Central memory CD8-positive, alpha-beta T cell (primary cell): ENCODE data around the gene NUP155.
"Not testable (repeated sequence)": the region's sequence is repeated elsewhere in the genome, so short reads cannot be mapped to it uniquely, and the experiment has no call there.

Experiments
- ATAC-seq: fragments of 150-1000 bp; cut with Tn5 transposase; replicated peaks from 2 replicates; pipeline ENCODE4 v1.10.0; 2022; ENCODE audit warnings: mild to moderate bottlenecking, moderate FRiP score, moderate number of reproducible peaks; ENCODE audit not compliant: poor library complexity, severe bottlenecking; ENCODE audit errors: extremely low read depth
- DNase-seq, 2 donors: peaks; one replicate each; pipeline ENCODE4 v3.0.0; 2021; ENCODE audit warnings: low spot score in 2 of 2
- H3K27ac Mint-ChIP-seq: one replicate; pipeline ENCODE4 v1.8.0; 2022; ENCODE audit warnings: low read depth, mild to moderate bottlenecking, moderate library complexity, mixed read lengths
- H3K27me3 Mint-ChIP-seq: one replicate; pipeline ENCODE4 v1.8.0; 2022; ENCODE audit warnings: mixed read lengths
- H3K36me3 Mint-ChIP-seq: one replicate; pipeline ENCODE4 v1.8.0; 2022; ENCODE audit warnings: mild to moderate bottlenecking, moderate library complexity, mixed read lengths; ENCODE audit not compliant: insufficient read depth
- H3K4me1 Mint-ChIP-seq: one replicate; pipeline ENCODE4 v1.8.0; 2022; ENCODE audit warnings: mixed read lengths
- H3K4me3 Mint-ChIP-seq: one replicate; pipeline ENCODE4 v1.8.0; 2022; ENCODE audit warnings: mild to moderate bottlenecking, moderate library complexity, mixed read lengths
- H3K9me3 Mint-ChIP-seq: one replicate; pipeline ENCODE4 v1.8.0; 2022; ENCODE audit warnings: mixed read lengths

The NUP155 gene

DNA sequence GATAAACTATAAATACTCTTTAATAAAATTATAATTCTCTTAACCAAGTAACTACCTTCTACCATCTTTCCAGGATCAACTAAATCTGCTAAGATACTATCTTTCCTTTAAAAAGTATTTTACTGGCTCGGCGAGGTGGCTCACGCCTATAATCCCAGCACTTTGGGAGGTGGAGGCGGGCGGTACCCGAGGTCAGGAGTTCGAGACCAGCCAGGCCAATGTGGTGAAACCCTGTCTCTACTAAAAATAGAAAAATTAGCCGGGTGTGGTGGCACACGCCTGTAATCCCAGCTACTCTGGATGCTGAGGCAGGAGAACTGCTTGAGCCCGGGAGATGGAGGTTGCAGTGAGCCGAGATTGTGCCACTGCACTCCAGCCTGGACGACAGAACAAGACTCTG lies 36.2 kb downstream of the NUP155 start:
- not testable (repeated sequence) for H3K9me3 Mint-ChIP-seq, H3K27ac Mint-ChIP-seq, DNase-seq, H3K27me3 Mint-ChIP-seq, H3K4me3 Mint-ChIP-seq, ATAC-seq, H3K4me1 Mint-ChIP-seq
- peaks cover 62% of the 10 kb centered on the region for H3K36me3 Mint-ChIP-seq

DNA sequence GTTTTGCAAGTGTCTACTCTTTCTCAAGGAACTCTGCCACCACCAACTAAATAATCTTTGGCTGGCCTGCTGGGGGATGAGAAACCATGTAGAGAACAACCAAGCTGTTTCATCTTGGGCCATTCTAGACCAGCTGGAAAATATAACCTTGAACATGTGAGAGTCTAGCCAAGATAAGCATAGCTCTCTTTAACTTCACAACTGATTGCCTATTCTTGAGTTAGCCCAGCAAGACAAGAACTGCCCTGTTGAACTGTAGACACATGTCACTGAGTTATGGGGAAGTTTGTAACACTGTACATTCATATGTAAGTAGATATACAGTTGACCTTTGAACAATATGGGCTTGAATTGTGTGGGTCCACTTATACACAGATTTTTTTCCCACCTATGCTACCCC lies 44.4 kb downstream of the NUP155 start:
- DNase-seq (no peak), ATAC-seq (no peak)
- H3K27me3 Mint-ChIP-seq, result no peaks in the 10 kb centered on the region
- no peak overlapping the region for H3K4me3 Mint-ChIP-seq
- no peaks in the 10 kb centered on the region for H3K4me1 Mint-ChIP-seq
- H3K27ac Mint-ChIP-seq, result no peak overlapping the region
- peaks cover 63% of the 10 kb centered on the region for H3K36me3 Mint-ChIP-seq
- no peaks in the 10 kb centered on the region for H3K9me3 Mint-ChIP-seq

DNA sequence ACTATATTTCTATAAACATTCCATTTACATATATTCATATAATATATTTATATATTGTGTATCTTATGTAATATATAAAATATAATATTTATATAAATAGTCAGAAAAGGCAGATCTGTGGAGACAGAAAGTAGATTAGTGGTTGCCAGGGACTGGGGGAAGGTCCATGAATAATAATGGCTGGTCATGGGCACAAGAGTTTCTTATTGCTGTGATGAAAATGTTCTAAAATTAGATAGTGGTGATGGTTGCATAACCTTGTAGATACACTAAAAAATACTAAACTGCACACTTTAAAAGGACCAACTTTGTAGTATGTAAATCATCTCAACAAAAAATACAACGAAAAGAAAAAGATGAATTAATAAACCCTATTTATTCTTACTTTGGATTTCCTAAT lies 47.3 kb downstream of the NUP155 start:
- H3K36me3 Mint-ChIP-seq, result peaks cover 70% of the 10 kb centered on the region
- H3K4me1 Mint-ChIP-seq, result no peaks in the 10 kb centered on the region
- ATAC-seq (no peak), DNase-seq (no peak)
- H3K27me3 Mint-ChIP-seq, result no peaks in the 10 kb centered on the region
- H3K9me3 Mint-ChIP-seq, result no peaks in the 10 kb centered on the region
- H3K27ac Mint-ChIP-seq, result no peak overlapping the region
- no peak overlapping the region for H3K4me3 Mint-ChIP-seq

DNA sequence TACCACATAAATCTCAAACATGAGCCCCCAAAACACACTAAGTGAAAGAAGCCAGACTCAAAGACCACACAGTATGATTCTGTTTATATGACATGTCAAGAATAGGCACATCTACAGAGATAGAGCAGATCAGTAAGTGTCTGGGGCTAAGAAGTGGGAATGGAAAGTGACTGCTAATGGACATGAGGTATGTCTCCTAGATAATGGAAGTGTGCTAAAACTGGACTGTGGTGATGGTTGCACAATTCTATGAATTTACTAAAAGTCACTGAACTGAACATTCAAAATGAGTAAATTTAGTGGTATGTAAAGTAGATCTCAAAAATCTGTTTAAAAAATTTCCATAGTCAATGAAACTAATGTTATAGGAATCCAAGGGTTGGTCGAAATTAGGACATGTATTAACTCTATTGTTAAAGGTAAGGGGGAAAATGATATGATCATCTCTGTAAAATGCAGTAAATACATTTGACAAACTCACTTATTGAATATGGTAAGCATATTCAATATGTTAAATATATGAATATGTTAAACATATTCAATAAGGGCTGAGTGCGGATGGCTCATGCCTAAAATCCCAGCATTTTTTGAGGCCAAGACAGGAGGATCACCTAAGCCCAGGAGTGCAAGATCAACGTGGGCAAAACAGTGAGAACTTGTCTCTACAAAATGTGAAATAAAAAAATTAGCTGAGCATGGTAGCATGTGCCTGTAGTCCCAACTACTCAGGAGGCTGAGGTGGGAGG lies 51.7 kb downstream of the NUP155 start:
- no peaks in the 10 kb centered on the region for H3K9me3 Mint-ChIP-seq
- H3K27ac Mint-ChIP-seq, result no peak overlapping the region
- no peaks in the 10 kb centered on the region for H3K4me1 Mint-ChIP-seq
- no peak for DNase-seq
- no peaks in the 10 kb centered on the region for H3K27me3 Mint-ChIP-seq
- H3K4me3 Mint-ChIP-seq, result no peak overlapping the region
- peaks cover 69% of the 10 kb centered on the region for H3K36me3 Mint-ChIP-seq
- ATAC-seq, result no peak

DNA sequence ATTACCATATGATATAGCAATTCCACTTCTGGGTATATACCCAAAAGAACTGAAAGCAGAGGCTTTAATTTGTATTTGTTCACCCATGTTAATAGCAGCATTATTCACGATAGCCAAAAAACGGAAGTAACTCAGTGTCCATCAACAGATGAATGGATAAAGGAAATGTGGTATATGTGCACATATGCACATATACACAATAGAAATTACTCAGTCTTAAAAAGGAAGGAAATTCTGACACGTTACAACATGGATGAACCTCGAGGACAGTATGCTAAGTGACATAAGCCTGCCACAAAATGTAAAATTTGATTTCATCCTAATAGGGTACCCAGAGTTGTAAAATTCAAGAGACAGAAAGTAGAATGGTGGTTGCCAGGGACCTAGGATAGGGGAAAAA lies 54.9 kb downstream of the NUP155 start:
- ATAC-seq (no peak), DNase-seq (no peak)
- Mint-ChIP-seq H3K4me1 (no peaks in the 10 kb centered on the region), H3K36me3 (peaks cover 75% of the 10 kb centered on the region), H3K27ac (no peak overlapping the region), H3K4me3 (no peak overlapping the region), H3K9me3 (no peaks in the 10 kb centered on the region), H3K27me3 (no peaks in the 10 kb centered on the region)

DNA sequence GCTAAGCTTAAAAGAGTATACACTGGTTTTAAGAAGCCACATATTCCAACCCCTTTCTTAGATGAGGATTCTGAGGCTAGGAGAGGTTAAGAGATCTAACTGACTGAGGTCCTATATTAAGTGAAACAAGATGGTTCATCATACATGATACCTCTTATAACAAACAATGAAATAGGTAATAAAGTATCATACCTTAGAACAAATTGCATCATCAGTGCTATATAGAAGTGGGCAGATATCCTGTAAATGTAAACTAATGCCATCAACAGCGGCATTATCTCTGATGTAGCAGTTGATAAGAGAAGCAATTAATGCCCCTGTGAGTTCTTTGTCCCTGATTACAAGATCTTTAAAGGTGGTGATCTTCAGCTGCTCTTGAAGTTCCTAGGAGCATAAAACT lies 60.5 kb downstream of the NUP155 start:
- ATAC-seq, result no peak
- Mint-ChIP-seq H3K36me3 (peaks cover 60% of the 10 kb centered on the region), H3K27me3 (no peaks in the 10 kb centered on the region), H3K9me3 (no peaks in the 10 kb centered on the region), H3K4me1 (no peaks in the 10 kb centered on the region), H3K4me3 (no peak overlapping the region), H3K27ac (no peak overlapping the region)
- no peak for DNase-seq

DNA sequence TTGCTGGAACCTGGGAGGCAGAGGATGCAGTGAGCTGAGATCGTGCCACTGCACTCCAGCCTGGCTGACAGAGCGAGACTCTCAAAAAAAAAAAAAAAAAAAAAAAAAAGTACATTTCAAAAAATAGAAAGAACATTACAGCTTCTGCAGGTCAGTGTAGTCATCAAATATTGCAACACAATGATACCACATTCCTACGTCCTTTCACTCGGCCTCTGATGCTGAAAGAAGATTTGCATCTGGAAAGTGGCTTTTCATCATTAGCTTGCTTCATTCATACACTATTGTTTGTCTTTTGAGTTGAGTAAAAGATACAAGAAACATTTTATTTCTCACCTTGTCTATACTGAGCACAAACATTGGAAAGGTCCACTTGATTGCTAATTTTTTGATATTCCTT lies 62.1 kb downstream of the NUP155 start:
- Mint-ChIP-seq H3K27ac (no peak overlapping the region), H3K36me3 (peaks cover 58% of the 10 kb centered on the region), H3K4me3 (no peak overlapping the region)

DNA sequence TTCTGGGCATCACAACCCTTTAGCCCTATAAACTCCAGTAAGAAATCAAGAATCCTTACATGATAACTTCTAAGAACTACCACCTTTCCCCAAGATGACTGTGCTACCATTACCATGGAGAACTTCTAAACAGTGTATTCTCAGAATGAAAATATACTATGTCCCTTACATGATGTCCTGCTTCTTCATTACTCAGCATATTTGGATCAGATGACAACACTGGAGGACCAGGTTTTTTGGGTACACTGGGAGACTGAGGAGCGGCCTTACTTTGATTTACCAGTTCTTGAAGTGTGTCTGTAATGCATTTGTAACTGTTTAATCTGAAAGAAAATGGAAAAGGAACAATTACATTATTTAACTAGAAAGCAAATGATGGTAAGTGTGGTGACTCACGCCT lies 66.0 kb downstream of the NUP155 start:
- H3K27me3 Mint-ChIP-seq, result no peaks in the 10 kb centered on the region
- no peak overlapping the region for H3K27ac Mint-ChIP-seq
- DNase-seq (no peak), ATAC-seq (no peak)
- H3K4me1 Mint-ChIP-seq, result no peaks in the 10 kb centered on the region
- no peak overlapping the region for H3K4me3 Mint-ChIP-seq
- H3K36me3 Mint-ChIP-seq, result peaks cover 65% of the 10 kb centered on the region
- H3K9me3 Mint-ChIP-seq, result no peaks in the 10 kb centered on the region

More for the DNA sequence above, 62.1 kb downstream of the NUP155 start:
- DNase-seq, result no peak
- H3K27me3 Mint-ChIP-seq, result no peaks in the 10 kb centered on the region
- ATAC-seq, result no peak
- H3K4me1 Mint-ChIP-seq, result no peaks in the 10 kb centered on the region
- H3K9me3 Mint-ChIP-seq, result no peaks in the 10 kb centered on the region

DNA sequence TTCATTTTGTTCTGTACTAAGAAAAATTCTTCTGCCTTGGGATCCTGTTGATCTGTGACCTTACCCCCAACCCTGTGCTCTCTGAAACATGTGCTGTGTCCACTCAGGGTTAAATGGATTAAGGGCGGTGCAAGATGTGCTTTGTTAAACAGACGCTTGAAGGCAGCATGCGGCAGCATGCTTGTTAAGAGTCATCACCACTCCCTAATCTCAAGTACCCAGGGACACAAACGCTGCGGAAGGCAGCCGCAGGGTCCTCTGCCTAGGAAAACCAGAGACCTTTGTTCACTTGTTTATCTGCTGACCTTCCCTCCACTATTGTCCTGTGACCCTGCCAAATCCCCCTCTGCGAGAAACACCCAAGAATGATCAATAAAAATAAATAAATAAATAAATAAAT lies 74.6 kb downstream of the NUP155 start:
- not testable (repeated sequence) for H3K27me3 Mint-ChIP-seq, DNase-seq, ATAC-seq, H3K9me3 Mint-ChIP-seq, H3K27ac Mint-ChIP-seq, H3K4me3 Mint-ChIP-seq, H3K4me1 Mint-ChIP-seq
- peaks cover 41% of the 10 kb centered on the region for H3K36me3 Mint-ChIP-seq

DNA sequence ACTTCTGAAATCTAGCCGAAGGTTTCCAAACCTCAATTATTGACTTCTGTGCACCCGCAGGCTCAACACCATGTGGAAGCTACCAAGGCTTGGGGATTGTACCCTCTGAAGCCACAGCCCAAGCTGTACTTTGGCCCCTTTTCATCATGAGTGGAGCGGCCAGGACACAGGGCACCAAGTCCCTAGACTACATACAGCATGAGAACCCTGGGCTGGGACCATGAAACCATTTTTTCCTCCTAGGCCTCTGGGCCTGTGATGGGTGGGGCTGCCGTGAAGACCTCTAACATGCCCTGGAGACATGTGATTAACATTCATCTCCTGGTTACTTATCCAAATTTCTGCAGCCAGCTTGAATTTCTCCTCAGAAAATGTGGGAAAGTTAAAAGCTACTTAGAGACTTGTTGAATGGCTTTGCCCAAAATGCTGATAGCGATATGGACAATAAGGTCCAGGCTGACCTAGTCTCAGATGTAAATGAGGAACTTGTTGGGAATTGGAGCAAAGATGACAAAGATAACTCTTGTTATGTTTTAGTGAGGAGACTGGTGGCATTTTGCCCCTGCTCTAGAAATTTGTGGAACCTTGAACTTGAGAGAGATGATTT lies 87.6 kb downstream of the NUP155 start:
- DNase-seq, result no peak
- no peak for ATAC-seq
- Mint-ChIP-seq H3K4me3 (no peak overlapping the region), H3K27me3 (no peaks in the 10 kb centered on the region), H3K36me3 (no peaks in the 10 kb centered on the region), H3K27ac (no peak overlapping the region), H3K9me3 (peaks cover 8% of the 10 kb centered on the region), H3K4me1 (no peaks in the 10 kb centered on the region)

DNA sequence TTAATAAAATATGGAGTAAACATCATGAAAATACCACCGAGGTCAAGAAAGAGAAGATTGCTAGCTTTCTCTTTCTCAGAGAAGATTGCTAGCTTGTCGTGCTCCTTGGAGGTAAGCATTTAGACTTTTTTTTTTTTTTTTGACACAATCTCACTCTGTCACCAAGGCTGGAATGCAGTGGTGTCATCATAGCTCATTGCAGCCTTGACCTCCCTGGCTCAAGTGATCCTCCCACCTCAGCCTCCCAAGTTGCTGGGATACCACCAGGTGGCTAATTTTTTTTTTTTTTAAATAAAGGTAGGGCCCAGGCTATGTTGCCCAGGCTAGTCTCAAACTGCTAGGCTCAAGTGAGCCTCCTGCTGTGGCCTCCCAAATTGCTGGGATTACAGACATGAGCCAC lies 95.4 kb downstream of the NUP155 start:
- Mint-ChIP-seq H3K9me3 (peaks cover 22% of the 10 kb centered on the region), H3K4me3 (no peak overlapping the region), H3K36me3 (no peaks in the 10 kb centered on the region), H3K27ac (no peak overlapping the region), H3K4me1 (no peaks in the 10 kb centered on the region), H3K27me3 (no peaks in the 10 kb centered on the region)
- ATAC-seq, result no peak
- DNase-seq, result no peak

DNA sequence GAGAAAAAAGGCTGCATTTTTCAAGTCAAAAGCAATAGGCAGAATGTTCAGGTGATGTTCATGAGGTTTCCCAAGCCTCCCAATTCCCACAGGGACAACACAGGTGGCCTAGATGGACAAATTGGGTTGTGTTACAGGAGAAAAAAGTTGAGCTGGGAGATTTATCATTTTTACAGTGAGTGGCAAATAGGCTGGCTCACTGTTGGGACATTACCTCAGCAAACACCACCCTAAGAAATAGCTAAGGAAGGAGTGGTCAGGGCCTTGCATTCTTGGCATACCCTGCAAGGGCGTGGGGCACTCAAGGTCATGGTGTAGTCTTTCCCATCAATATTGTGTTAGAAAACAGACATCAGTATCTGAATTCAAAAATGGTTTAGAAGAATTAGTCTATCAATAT lies 98.4 kb downstream of the NUP155 start:
- H3K36me3 Mint-ChIP-seq, result no peaks in the 10 kb centered on the region
- H3K9me3 Mint-ChIP-seq, result peaks cover 20% of the 10 kb centered on the region
- H3K4me3 Mint-ChIP-seq, result no peak overlapping the region
- no peak for ATAC-seq
- no peaks in the 10 kb centered on the region for H3K27me3 Mint-ChIP-seq
- H3K4me1 Mint-ChIP-seq, result no peaks in the 10 kb centered on the region
- no peak for DNase-seq
- H3K27ac Mint-ChIP-seq, result no peak overlapping the region

DNA sequence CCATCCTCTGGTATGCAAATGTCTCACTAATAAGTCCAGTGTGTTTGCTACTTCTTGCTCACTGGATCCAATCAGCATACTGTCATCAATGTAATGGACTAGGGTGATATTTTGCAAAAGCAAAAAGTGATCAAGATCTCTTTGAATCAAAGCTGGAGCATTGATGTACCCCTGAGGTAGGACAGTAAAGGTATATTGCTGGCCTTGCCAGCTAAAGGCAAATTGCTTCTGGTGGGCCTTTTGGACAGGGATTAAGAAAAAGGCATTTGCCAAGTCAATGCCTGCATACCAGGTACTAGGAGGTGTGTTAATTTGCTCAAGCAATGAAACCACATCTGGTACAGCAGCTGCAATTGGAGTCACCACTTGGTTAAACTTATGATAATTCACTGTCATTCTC lies 102.8 kb downstream of the NUP155 start:
- not testable (repeated sequence) for H3K4me3 Mint-ChIP-seq, H3K4me1 Mint-ChIP-seq, H3K27me3 Mint-ChIP-seq, H3K27ac Mint-ChIP-seq, H3K36me3 Mint-ChIP-seq, ATAC-seq, DNase-seq
- H3K9me3 Mint-ChIP-seq, result peaks cover 20% of the 10 kb centered on the region
